HG02763 (cell line): ENCODE data around the gene GPC6.

Experiments
- ATAC-seq: cut with Tn5 transposase; IDR thresholded peaks from one replicate; pipeline ENCODE4 v1.9.1; 2021; ENCODE audit warnings: mild to moderate bottlenecking, moderate library complexity; ENCODE audit not compliant: unreplicated experiment

Gene GPC6

DNA sequence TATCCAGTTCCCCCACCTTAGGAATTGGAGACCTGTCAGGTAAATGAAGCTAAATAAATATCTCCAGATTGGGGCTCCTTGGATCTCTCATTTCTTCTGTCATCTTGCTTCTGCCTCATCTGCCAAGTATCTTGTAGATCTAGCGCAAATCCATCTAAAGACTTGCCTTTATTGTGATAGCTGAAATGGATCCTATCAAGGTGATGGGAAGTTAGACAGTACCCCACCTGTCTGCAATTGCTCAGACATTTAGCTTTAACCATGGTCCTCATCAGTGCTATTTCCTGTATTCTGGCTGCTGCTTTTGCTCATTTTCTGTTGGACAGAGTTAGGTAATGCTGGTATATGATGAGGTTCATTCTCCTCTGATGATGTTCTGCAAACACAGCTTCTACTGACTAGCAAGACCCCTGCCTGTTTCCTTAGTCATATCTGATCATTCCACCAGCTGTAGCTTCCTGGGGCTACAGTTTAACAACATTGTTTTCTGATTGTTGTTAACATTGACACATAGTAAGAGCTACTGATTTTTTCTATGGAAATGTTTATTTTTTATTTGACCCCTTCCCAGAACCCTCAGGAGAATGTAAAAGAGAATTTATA lies 912.9 kb downstream of the GPC6 start:
- no peak for ATAC-seq

DNA sequence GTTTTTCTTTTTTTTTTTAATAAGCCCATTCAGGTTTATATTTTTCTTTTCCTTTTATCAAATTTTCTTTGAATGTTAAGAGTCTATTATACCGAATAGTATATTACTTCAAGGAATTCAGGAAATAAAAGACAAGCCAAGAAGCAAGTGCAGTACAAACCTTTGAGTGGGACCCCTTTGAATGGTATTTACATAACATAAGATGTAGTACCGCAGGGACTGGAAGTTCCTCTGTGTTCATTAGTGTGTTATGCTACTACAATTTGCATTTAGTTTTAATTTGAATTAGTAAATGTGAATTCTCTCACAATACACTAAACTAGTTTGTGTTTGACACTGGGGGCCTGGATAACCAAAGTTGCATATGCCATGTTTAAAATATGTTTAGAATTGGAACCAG lies 913.4 kb downstream of the GPC6 start:
- no peak for ATAC-seq

DNA sequence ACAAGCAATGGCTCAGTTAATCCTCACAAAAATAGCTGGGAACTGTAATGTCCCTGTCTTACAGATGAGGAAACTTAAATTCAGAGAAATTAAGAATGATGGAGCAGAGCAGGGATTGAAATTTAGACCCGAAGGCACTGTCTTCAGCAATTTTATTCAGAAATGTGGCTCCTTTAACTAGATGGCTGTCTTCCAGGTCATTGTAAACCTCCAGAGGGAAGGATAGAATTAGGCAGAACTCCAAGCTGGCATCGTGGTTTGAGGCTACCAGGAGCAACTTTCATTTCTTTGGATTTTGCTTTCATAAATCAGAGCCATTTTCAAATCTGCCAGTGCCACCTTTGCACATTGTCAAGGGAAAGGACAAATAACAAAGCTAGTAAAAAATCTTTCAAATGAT lies 913.9 kb downstream of the GPC6 start:
- no peak for ATAC-seq

DNA sequence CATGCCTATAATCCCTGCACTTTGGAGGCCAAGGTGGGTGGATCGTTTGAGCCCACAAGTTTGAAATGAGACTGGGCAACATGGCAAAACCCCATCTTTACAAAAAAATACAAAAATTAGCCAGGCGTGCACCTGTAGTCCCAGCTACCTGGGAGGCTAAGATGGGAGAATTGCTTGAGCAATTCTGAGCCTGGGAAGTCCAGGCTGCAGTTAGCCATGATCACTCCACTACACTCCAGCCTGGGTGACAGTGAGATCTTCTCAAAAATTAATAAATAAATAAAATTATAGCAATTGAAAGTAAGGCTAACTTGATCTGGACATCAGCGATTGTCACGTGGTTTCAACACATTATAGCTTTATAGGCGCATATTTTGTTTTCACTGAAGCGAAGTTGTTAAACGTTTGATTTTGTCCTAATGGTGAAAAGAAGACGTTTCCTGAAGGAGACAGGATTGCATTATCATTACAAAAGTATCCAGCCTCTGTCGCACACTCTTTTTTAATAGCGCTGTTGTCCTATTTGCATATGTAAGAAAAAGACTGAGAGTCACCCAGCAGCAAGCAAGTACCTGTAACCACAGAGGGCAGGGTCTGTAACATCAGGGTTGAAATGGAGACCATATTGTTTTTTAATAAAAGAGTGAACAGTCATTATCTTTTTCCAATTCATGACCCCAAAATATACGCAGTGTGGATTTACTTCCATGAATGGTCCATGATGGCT lies 917.2 kb downstream of the GPC6 start:
- no peak for ATAC-seq

DNA sequence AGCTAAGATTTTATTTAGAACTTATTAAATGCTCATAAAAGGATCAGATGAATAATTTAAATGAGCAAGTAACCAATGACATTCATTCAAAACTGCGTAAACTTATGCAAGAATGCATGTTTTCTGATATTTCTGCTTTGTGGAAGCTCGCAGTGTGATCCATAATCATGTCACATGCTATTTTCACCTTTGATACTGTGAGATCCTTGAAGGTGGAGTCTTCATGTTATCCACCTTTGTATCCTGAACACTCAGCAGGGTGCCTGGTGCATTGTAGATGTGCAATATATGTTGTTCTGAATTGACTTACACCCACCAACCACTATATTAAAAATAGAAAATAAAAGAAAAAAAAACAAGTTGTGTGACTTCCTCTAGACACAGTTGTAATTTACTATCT lies 919.4 kb downstream of the GPC6 start:
- ATAC-seq = no peak

DNA sequence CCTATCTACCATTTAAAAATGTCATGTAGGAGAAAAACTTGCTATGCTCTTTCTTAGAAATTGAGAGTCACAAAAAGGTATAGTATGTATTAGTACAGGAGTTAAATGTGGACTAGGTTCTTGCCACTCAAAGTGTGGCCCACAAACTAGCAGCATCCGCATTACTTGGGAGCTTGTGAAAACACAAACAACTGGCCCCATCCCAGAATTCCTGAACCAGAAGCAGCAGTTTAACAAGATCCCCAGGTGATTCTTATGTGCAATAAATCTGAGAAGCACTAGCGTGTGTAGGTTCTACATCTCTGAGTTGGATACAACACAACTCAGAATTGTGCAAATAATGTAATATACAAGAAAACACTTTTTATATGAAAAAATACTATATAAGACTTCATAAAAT lies 927.0 kb downstream of the GPC6 start:
- ATAC-seq = no peak

DNA sequence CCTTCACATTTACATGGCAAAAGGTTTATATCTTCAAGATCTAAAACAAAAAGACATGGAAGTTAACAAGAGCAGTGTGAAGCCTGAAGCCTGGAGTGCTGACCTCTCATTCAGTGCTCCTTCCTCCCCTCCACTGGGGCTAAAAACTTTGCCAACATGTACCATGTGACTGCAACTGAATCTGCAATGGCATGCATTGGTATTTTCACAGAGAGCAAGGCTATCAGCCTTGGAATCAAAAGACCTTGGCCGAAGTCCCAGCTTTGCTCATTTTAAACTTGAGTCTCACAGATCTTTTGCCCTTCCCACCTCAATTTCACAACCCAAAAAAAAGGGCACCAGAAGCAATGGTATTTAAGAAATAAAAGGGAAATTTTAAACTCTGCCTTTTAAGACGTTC lies 927.8 kb downstream of the GPC6 start:
- no peak for ATAC-seq

DNA sequence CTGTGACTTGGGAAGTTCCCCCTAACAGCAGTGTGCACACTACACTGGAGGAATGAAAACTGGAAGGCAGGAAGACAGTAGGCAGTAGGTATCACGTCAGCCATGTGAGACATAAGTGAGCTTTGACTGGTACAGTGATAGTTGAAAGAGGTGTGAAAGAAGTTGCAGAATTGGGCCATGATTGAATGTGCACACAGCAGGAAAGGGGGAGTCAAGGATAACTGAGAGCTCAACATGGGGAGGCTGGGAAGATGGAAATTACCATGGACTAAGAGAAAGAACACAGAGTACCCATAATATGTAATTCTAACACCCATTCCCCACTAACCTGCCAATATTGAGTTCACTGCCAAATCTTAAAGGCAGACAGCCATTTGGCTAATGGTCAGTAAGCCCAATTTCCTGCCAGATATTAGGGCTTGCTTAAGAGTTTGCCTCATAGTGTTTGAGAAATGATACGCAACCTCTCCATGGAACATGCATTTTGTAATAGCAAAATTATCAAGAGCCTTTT lies 931.2 kb downstream of the GPC6 start:
- ATAC-seq = no peak

DNA sequence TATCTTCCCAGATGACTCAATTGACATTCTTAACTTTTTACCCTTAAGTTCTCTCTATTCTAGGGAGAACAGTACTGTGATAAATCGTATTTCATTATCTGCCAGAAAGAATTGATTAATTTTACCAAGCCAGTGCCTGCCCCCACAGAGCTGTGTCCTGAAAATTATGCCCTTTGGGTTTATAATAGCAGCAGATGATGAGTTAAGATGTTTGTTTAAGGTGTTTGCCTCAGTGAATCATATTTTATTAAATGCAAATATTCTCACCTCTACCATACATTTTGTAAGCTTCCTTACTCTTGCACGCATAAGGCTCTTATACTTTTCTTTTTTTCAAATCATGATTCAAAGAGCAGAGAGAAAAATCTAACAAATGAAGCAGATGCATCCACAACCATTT lies 934.3 kb downstream of the GPC6 start:
- ATAC-seq = no peak

DNA sequence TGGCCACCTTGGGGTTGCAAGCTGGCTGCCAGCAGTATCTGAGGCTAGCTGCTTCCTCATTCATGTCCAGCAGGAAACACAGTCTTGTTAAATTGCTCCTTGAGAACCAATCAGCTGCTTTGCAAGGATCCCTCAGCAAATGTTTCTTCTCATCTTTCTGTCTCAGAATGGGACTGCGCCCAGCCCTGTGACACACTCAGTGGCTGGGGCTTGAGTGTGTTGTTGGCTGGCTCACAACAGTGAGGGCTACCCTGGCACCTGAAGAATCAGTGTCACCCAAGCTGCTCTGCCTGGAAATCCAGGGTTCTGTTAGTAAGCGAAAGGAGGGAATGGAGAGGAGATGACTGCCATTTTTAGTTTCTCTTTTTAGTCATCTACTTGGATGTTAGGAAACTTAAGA lies 935.7 kb downstream of the GPC6 start:
- no peak for ATAC-seq

DNA sequence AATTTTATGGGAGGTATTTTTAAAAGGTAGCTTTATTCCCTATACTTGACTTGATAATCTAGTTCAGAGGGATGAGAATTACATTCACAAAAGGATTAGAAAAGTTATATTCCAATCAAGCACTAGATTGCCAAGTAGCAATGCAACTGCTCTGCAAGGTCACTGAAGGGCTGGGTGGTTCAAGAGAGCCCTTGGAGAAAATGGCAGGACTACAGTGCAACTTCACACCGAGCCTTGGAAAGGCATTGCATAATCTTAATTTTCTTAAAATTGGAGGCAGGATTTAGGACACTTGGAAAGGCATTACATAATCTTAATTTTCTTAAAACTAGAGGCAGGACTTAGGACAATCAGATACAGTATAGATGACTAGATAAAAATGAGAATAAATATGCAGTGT lies 936.9 kb downstream of the GPC6 start:
- no peak for ATAC-seq

DNA sequence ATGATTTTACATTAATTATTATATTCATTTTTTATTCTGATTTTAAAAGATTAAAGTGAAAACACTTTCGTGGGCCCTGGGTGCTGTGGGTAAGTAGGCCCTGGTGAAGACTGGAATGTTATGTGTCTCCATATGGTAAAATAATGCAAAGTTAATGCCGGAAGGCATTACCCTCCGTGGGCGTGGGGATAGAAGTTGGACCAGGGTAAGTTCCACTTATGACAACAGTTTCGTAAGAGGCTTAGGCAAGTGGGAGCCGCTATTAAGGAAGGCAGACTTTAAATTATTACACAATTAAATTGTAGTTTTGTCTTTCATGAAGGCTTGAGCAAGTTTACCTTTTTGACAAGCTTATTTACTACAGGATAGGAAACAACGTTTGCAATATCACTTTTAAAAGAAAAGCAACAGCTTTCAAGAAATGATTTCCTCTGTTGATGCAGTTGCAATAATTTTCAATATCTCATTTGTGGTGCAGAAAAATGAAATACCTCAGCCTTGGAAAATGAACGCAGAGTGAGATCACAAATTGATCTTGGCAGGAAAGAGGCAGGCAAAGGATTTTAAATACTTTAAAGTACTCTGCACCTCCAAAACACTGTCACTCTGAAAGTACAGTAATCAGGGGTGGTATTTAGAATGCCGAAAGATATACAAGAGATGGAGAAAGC lies 942.3 kb downstream of the GPC6 start:
- ATAC-seq = no peak

DNA sequence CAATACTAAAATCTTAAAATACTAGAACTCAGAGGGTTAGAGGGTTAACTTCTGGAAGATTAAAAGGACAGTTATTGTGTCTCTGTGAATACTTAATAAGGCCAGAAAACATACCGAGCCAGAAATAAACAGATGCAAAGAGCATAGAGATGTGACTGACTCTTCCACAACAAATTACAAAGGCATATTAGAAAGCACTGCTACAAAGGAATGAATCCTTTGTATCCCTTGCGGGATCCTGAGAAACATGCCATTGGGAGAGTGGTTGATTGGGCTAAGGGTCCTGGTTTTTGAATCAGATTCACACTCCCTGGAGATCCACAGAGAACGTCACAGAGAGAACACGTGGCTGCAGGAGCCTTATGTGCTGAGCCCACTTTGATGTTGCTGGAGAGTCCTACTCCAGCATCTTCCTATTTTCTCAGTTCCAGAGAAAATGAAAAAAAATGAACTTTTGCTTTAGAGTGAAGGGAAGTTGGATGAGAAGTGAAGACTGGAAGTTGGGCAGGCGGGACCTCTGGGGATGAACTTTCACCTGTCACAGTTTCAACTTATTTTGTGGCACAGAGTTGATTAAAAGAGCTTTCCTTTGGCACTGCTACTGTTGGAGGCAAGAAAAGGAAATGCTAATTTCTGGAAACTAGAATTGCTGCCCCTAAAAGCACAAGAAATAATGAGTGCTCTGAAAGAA lies 943.0 kb downstream of the GPC6 start:
- no peak for ATAC-seq

DNA sequence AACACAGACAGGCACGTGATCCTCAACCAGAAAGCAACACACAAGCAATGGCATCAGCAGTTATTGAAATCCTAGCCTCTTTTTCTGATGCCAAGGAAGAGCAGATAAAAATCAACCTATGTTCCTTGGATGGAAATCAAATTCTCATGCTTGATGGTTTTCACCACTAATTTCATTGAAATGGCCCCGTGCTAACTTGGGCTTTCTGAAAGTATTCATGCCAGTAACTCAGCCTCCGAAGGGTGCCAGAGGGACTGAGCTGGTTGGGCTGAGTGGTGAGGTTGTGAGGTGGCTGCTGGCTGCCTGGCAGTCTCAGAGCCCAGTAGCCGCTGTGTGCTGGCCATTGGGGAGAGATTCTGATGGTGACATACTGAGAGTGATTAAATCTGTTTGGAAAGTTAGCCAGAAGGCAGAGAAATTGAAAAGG lies 943.6 kb downstream of the GPC6 start:
- no peak for ATAC-seq

DNA sequence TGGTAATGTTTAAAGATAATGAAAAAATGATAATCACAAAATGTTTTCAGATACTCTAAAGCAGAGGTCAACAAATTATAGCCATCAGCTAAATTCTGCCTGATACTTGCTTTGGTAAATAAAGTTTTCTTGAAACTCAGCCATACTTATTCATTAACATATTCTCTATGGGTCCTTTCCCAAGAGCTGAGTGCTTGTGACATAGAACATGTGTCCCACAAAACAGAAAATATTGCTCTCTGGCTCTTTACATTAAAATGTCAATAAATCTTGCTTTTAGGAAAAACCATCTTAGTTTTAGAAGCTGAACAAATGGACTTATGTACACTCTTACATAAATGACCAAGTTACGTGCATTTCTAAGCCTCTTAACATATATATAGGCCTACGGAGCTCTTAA lies 945.8 kb downstream of the GPC6 start:
- ATAC-seq = no peak

DNA sequence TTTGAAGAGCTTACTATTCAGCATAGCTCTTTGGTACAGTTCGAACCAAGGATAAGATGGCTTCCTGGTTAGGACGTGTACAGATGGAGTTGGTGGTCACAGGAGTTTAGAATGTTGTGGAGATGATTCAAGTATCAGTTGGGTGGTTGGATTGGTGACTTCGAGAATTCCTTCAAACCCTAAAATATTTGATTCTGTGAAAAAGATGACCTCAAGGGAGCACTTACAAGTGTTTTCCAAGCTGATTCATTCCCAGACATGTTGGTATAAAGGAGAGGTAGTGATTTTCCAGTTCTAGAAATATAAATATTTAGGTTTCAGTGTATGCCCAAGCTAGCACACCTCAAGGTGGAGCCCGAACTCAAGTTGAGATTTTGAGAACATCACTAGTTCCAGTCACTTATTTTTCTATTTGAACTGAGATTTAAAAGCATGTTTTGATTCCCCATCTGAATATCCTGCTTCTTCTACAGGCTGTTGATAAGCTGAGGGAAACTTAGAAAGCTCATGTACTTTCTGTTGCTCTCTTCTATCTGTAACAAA lies 946.8 kb downstream of the GPC6 start:
- no peak for ATAC-seq

DNA sequence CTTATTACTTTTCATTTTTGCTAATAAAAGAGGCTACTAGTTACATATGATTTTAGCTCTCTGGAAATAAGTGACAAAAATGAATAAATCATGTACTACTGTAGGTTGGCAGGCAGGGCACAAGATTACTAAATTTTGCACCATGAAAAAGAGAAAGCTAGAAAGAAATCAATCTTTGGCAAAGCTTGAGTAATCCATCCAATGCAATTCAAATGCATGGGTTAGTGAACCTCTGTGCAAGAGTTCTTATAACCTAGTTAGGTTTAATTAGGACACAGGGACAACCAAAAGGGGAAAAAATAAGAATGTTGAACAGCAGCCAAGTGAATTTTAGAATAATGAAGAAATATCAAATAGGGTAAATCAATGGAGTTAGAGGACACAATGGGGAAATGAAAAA lies 947.4 kb downstream of the GPC6 start:
- ATAC-seq = no peak

DNA sequence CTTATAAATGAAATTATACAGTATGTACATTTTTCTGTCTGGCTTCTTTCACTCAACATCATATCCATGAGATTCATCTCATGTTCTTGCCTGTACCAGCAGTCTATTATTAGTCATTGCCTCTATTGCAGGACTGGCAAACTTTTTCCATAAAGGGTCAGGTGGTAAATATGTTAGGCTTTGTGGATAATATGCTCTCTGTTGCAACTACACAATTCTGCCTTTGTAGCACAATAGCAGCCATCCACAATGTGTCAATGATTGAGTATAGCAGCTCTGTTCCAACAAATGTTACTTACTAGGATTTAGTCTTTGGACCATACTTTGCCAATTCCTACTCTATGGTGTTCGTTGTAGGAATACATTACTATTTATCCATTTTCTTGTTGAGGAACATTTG lies 948.5 kb downstream of the GPC6 start:
- ATAC-seq = no peak

DNA sequence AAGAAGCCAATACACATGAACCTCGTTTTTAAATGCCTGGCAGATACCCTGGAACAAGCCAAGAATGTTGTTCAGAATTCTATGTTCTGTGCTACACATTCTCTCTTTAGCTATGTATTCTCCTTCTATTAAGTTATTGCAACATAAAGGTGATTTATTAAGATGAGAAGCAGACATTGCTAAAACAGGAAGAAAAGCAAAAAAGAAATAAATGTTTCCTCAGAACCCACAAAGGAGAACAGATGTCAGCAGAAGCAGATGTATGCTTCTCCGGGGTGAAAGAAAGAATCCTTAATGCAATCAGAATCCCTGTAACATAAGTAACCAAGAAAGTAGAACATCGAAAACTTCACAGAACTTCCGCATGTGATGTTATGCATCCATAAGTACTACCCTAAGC lies 950.0 kb downstream of the GPC6 start:
- ATAC-seq = no peak

DNA sequence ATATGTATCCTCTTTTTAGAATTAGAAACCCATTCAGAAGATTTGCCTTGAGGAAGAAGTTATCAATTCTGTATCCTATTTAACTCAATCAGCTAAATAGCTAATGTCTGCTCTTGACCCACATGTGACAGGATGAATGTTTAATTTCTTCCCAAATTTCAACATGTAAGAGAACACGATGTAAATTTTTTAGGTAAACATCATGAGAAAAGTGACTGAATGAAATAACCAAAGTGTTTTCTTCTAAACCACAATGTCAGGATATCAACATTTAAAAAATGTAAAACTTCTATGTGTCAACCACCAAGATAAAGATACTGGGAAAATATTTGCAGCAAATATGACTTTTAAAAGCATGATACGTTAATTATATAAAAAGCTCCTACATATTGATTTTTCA lies 950.4 kb downstream of the GPC6 start:
- no peak for ATAC-seq

DNA sequence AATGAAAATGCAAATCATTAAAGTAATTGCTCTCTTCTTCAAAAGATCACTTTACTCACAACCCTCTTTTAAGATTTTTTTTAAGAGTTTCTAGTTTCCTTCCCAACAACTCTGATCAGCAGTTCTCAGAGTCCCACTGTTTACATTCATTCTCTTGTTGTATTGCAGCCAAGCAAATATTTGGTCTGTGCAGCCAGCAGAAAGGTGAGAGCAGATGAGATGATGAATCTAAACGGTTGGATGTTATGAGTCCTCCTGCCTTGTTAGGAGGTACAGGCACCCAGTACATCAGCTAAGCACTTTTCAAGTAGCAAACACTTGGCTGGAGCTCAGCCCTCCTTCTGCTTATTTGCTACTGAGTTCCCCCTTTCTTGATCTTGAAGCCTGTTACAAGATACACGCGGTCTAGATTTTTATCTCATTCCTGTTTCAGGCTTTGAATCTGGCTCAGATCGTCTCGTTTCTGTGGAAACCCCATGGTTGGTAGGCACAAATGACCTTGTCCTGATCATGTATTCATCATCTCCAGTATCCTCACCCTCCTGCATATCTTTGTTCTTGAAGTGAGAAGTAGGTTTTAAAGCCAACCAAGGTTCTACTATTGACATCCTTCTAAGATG lies 952.1 kb downstream of the GPC6 start:
- ATAC-seq = no peak
